Endothelial cell of umbilical vein (primary cell): Measurements from ENCODE around the gene MAST4. TPM values are rescaled to one million over a fixed set of nuclear protein-coding genes. Genes with fewer than 3 reads are reported as not detected.

Source experiments
- BruUV-seq: library from RNA; stranded (reverse); fragments of 400-500 nt; replicated peaks from 2 replicates; lab custom pipeline; 2021; lab: Mats Ljungman, UMichigan
- CTCF ChIA-PET: fragments of 300-600, 350-600 bp; sonication (Branson Sonifier 250); formaldehyde crosslinking; loops from one replicate; lab custom pipeline; 2021; ENCODE audit warnings: antibody characterized with exemption, inconsistent platforms; lab: Charles Lee
- POLR2A ChIA-PET: fragments of 300-600, 350-600 bp; sonication (Branson Sonifier 250); formaldehyde crosslinking; loops from one replicate; lab custom pipeline; 2021; ENCODE audit warnings: antibody characterized with exemption, inconsistent platforms; lab: Charles Lee
- DNase-seq: peaks from one replicate; pipeline ENCODE4 v3.0.0-alpha.2; 2011; ENCODE audit warnings: low read depth, low spot score
- FAIRE-seq: peaks from 2 replicates; lab custom pipeline; 2011; peaks lifted over from hg19 to GRCh38; lab: Jason Lieb, UNC
- H2AFZ ChIP-seq: 2 replicates; pipeline ENCODE4 v1.6.0; 2012; ENCODE audit warnings: low read depth, low read length, control low read depth, inconsistent platforms
- H3K27ac ChIP-seq: 2 replicates; pipeline ENCODE4 v1.5.1; 2011; ENCODE audit warnings: low read depth, mild to moderate bottlenecking, control low read depth, low read length, moderate library complexity; ENCODE audit not compliant: insufficient read depth
- H3K27me3 ChIP-seq, 2 experiments: 2 replicates each; pipeline versions ENCODE4 v1.6.0 to v1.6.1; 2011; ENCODE audit warnings: low read length in 2 of 2, mixed read lengths in 1 of 2; ENCODE audit not compliant: control insufficient read depth in 2 of 2, insufficient read depth in 2 of 2
- H3K36me3 ChIP-seq, 2 experiments: 2 replicates in 1 of 2; 3 replicates in 1 of 2; pipeline ENCODE4 v1.5.1; 2011; ENCODE audit warnings: low read length in 2 of 2, mild to moderate bottlenecking in 1 of 2, moderate library complexity in 1 of 2; ENCODE audit not compliant: control insufficient read depth in 2 of 2, insufficient read depth in 2 of 2; ENCODE audit errors: extremely low read depth in 1 of 2
- H3K4me1 ChIP-seq: 3 replicates; pipeline ENCODE4 v1.5.1; 2011; ENCODE audit warnings: mild to moderate bottlenecking, low read length; ENCODE audit not compliant: control insufficient read depth, insufficient read depth; ENCODE audit errors: extremely low read depth
- H3K4me2 ChIP-seq: 2 replicates; pipeline ENCODE4 v1.6.1; 2011; ENCODE audit warnings: low read length, control low read depth, mixed read lengths; ENCODE audit not compliant: insufficient read depth
- H3K4me3 ChIP-seq, 3 experiments: fragments of 200-600 bp in 1 of 3; sonication (generic), shearing (Covaris generic) in 1 of 3; replicated peaks in 1 of 3; 2 replicates each; pipeline ENCODE4 v1.5.1; 2011 to 2016; ENCODE audit warnings: control low read depth in 3 of 3, low read length in 3 of 3, mild to moderate bottlenecking in 2 of 3, inconsistent platforms in 1 of 3, low read depth in 1 of 3, moderate library complexity in 1 of 3; ENCODE audit not compliant: insufficient read depth in 1 of 3
- H3K79me2 ChIP-seq: 2 replicates; pipeline ENCODE4 v1.6.0; 2012; ENCODE audit warnings: low read length, inconsistent platforms; ENCODE audit not compliant: control insufficient read depth, insufficient read depth
- H3K9ac ChIP-seq: replicated peaks from 2 replicates; pipeline ENCODE3; 2011; ENCODE audit warnings: low read length, control low read depth; ENCODE audit not compliant: insufficient read depth; ENCODE audit errors: extremely low read depth
- H3K9me1 ChIP-seq: replicated peaks from 3 replicates; pipeline ENCODE4 v1.6.0; 2011; ENCODE audit warnings: mild to moderate bottlenecking, low read length; ENCODE audit not compliant: control insufficient read depth, insufficient read depth; ENCODE audit errors: extremely low read depth
- H3K9me3 ChIP-seq: replicated peaks from 2 replicates; pipeline ENCODE4 v1.5.1; 2012; ENCODE audit warnings: low read length, inconsistent platforms; ENCODE audit not compliant: control insufficient read depth, insufficient read depth
- H4K20me1 ChIP-seq: replicated peaks from 2 replicates; pipeline ENCODE3; 2011; ENCODE audit warnings: mild to moderate bottlenecking, low read length; ENCODE audit not compliant: control insufficient read depth, insufficient read depth; ENCODE audit errors: extremely low read depth
- EZH2 ChIP-seq: IDR thresholded peaks from 2 replicates; pipeline ENCODE4 v1.6.1; 2012; ENCODE audit warnings: borderline replicate concordance, low read depth, mild to moderate bottlenecking, moderate library complexity, low read length, inconsistent platforms; ENCODE audit not compliant: severe bottlenecking
- FOS ChIP-seq: IDR thresholded peaks from 2 replicates; pipeline ENCODE4 v1.6.1; 2011; ENCODE audit warnings: mild to moderate bottlenecking, low read length, moderate library complexity, borderline replicate concordance; ENCODE audit not compliant: insufficient read depth
- GATA2 ChIP-seq: IDR thresholded peaks from 2 replicates; pipeline ENCODE4 v1.7.0; 2011; ENCODE audit warnings: low read depth, mild to moderate bottlenecking, moderate library complexity, mixed read lengths, low read length; ENCODE audit not compliant: insufficient read length, insufficient read depth
- JUN ChIP-seq: IDR thresholded peaks from 2 replicates; pipeline ENCODE4 v1.6.1; 2011; ENCODE audit warnings: borderline replicate concordance, low read depth; ENCODE audit not compliant: insufficient read length, insufficient read depth
- MAX ChIP-seq: IDR thresholded peaks from 2 replicates; pipeline ENCODE4 v1.6.1; 2011; ENCODE audit not compliant: insufficient read depth, insufficient read length
- MYC ChIP-seq: IDR thresholded peaks from one replicate; pipeline ENCODE4 v1.6.1; 2011; ENCODE audit warnings: mild to moderate bottlenecking, low read depth, low read length
- POLR2A ChIP-seq: IDR thresholded peaks from 2 replicates; pipeline ENCODE4 v1.6.1; 2012; ENCODE audit warnings: low read depth, mild to moderate bottlenecking, control low read depth, low read length
- POLR2AphosphoS5 ChIP-seq: IDR thresholded peaks from 2 replicates; pipeline ENCODE4 v1.6.1; 2012; ENCODE audit warnings: low read depth, mild to moderate bottlenecking, control low read depth, low read length, moderate library complexity; ENCODE audit not compliant: insufficient read depth
- dilution Hi-C: fragments of 300-500 bp; cut with MboI; formaldehyde crosslinking; loops from one replicate; pipeline ENCODE4 v1.15.0; 2019; ENCODE audit warnings: low sequenced_read_pairs; ENCODE audit not compliant: extremely low pct_ligation_motif_present
- intact Hi-C: fragments of 100-400 bp; cut with micrococcal nuclease; formaldehyde crosslinking; loops from one replicate; pipeline ENCODE4 v1.10.0; 2022
- polyA plus RNA-seq, 4 experiments: library from polyadenylated mRNA; depleted of rRNA in 3 of 4; stranded (reverse) in 3 of 4; unstranded in 1 of 4; fragments of >200 nt; gene quantifications; 2 replicates each; pipeline versions ENCODE4 v1.2.1 to v1.2.3, GENCODE V29; 2011 to 2012; ENCODE audit warnings: missing spikeins in 1 of 4
- total RNA-seq: library from RNA; stranded (reverse); gene quantifications from 2 replicates; pipeline ENCODE4 v1.2.3, GENCODE V29; 2021
- TF ChIP-seq, protein P1 (sequence below), 2 donors: IDR thresholded peaks; 1 replicate in 1 of 2; 2 replicates in 1 of 2; pipeline ENCODE4 v1.5.1; 2011; ENCODE audit warnings: low read length in 2 of 2, mild to moderate bottlenecking in 2 of 2, moderate library complexity in 2 of 2, control low read depth in 1 of 2, inconsistent platforms in 1 of 2, low read depth in 1 of 2; ENCODE audit not compliant: insufficient read depth in 1 of 2; ENCODE audit errors: extremely low read depth in 1 of 2

The MAST4 gene
- total and polyA plus RNA-seq, 2 donors (not counting 3 experiments of a cell fraction or from before 2014, with no cell fraction given) = 40.2 to 116 TPM

DNA sequence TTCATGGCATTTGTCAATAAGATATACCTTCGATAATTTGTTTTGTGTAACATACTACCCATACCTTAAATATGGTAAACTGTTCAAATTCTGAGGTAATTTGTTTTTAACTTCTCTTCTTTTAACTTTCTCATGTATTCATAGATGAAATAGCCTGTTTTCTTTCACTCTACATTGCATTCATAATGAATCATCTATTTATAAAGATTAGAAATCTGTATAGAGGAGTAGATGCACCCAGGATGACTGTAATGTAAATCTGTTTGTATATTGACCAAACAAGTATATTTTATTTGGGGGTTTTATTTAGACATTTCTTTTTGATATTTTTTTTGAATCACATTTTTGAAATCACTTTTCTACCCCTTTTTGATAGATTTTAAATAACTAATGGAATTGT is 455.8 kb downstream of the MAST4 start:
- POLR2A ChIA-PET = no interaction called here
- CTCF ChIA-PET = no interaction called here
- Histone ChIP-seq H3K79me2 (peaks cover 27% of the 10 kb centered on the region), H3K4me3 (no peak overlapping the region), H3K9me1 (no peaks in the 10 kb centered on the region), H2AFZ (no peak overlapping the region), H3K36me3 (peaks cover 3 to 11% of the 10 kb centered on the region in 2 experiments), H3K9ac (no peak overlapping the region), H3K4me1 (no peaks in the 10 kb centered on the region), H3K27me3 (no peaks in the 10 kb centered on the region), H3K9me3 (no peaks in the 10 kb centered on the region), H3K4me2 (no peak overlapping the region), H3K27ac (no peak overlapping the region), H4K20me1 (peaks cover 15% of the 10 kb centered on the region)
- dilution Hi-C loops = no loop called here
- no TSS peak for BruUV-seq
- TF ChIP-seq MAX = no peak
- TF ChIP-seq GATA2 = no peak
- TF ChIP-seq JUN = no peak
- no peak for TF ChIP-seq POLR2A
- no peak for TF ChIP-seq POLR2AphosphoS5
- no peak for TF ChIP-seq FOS
- DNase-seq = no peak
- intact Hi-C loops = no loop called here
- FAIRE-seq = no peak

DNA sequence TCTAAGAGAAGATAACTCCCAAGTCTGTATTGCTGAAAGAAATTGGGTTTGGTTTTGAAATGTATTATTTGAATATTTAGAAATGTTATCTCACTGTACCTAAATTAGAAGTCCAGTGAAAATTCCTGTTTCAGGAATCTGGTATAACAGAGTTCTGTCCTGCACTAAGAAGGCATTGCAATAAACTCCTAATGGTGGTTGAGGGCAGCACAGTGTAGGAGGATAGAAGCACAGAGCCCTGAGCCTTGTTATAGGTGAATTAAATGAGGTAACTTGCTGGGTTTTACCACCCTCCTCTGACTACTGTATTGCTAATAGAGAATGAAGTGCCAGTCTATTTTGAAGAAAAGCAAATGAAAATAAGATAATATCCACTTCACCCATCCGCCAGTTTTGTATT is 457.0 kb downstream of the MAST4 start:
- no peak overlapping the region for H3K27ac ChIP-seq
- intact Hi-C loops = no loop called here
- no peak for FAIRE-seq
- H3K4me1 ChIP-seq = peaks cover 8% of the 10 kb centered on the region
- peaks cover 29% of the 10 kb centered on the region for H3K79me2 ChIP-seq
- no peak overlapping the region for H2AFZ ChIP-seq
- no peaks in the 10 kb centered on the region for H3K9me3 ChIP-seq
- no TSS peak for BruUV-seq
- H4K20me1 ChIP-seq = peaks cover 9% of the 10 kb centered on the region
- dilution Hi-C loops = no loop called here
- no peak overlapping the region for H3K4me3 ChIP-seq
- peaks cover 0 to 11% of the 10 kb centered on the region in 2 experiments for H3K36me3 ChIP-seq
- CTCF ChIA-PET = no interaction called here
- POLR2A ChIA-PET = no interaction called here
- H3K9me1 ChIP-seq = no peaks in the 10 kb centered on the region
- DNase-seq = no peak
- H3K4me2 ChIP-seq = no peak overlapping the region
- no peak overlapping the region for H3K9ac ChIP-seq
- H3K27me3 ChIP-seq = no peaks in the 10 kb centered on the region
- TF ChIP-seq FOS (no peak), POLR2AphosphoS5 (no peak), MAX (no peak), EZH2 (no peak), JUN (no peak), POLR2A (no peak), GATA2 (no peak), MYC (no peak)
- TF ChIP-seq, protein P1, sequence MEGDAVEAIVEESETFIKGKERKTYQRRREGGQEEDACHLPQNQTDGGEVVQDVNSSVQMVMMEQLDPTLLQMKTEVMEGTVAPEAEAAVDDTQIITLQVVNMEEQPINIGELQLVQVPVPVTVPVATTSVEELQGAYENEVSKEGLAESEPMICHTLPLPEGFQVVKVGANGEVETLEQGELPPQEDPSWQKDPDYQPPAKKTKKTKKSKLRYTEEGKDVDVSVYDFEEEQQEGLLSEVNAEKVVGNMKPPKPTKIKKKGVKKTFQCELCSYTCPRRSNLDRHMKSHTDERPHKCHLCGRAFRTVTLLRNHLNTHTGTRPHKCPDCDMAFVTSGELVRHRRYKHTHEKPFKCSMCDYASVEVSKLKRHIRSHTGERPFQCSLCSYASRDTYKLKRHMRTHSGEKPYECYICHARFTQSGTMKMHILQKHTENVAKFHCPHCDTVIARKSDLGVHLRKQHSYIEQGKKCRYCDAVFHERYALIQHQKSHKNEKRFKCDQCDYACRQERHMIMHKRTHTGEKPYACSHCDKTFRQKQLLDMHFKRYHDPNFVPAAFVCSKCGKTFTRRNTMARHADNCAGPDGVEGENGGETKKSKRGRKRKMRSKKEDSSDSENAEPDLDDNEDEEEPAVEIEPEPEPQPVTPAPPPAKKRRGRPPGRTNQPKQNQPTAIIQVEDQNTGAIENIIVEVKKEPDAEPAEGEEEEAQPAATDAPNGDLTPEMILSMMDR (IDR thresholded peaks at IDR 0.05; ENCODE audit: extremely low read depth in 1 of 2, insufficient read depth in 1 of 2, low read depth in 1 of 2, low read length in 2 of 2) = no peak
